Karpas-422 (cell line): ENCODE results near the gene SLC26A11. TPM values are rescaled to one million over a fixed set of nuclear protein-coding genes. Genes with fewer than 3 reads are reported as not detected.
"Not testable (repeated sequence)": the region's sequence is repeated elsewhere in the genome, so short reads cannot be mapped to it uniquely, and the experiment has no call there.

Source experiments
- DNase-seq: peaks from one replicate; pipeline ENCODE4 v3.0.0-alpha.2; 2015
- H2AFZ ChIP-seq: fragments of 200-600 bp; sonication (generic); 2 replicates; pipeline ENCODE4 v1.6.1; 2014; ENCODE audit warnings: antibody characterized with exemption, low read length, mixed read lengths
- H3K27ac ChIP-seq: fragments of 200-600 bp; sonication (generic); 2 replicates; pipeline ENCODE4 v1.5.1; 2014; ENCODE audit warnings: mild to moderate bottlenecking, low read length, moderate library complexity
- H3K27me3 ChIP-seq: fragments of 200-600 bp; sonication (generic); 2 replicates; pipeline ENCODE4 v1.6.1; 2014; ENCODE audit warnings: low read length, mixed read lengths
- H3K36me3 ChIP-seq: fragments of 200-600 bp; sonication (generic); 2 replicates; pipeline ENCODE4 v1.6.1; 2014; ENCODE audit warnings: low read length, mixed read lengths; ENCODE audit not compliant: insufficient read depth
- H3K4me1 ChIP-seq: fragments of 200-600 bp; sonication (generic); 2 replicates; pipeline ENCODE4 v1.6.1; 2014; ENCODE audit warnings: mild to moderate bottlenecking, low read length, mixed read lengths
- H3K4me2 ChIP-seq: fragments of 200-600 bp; sonication (generic); 2 replicates; pipeline ENCODE4 v1.6.1; 2014; ENCODE audit warnings: low read length, low read depth, mild to moderate bottlenecking; ENCODE audit not compliant: poor library complexity, severe bottlenecking
- H3K4me3 ChIP-seq: fragments of 200-600 bp; sonication (generic); 2 replicates; pipeline ENCODE4 v1.5.1; 2014; ENCODE audit warnings: mild to moderate bottlenecking, antibody characterized with exemption, low read length, mixed read lengths
- H3K79me2 ChIP-seq: fragments of 200-600 bp; sonication (generic); 2 replicates; pipeline ENCODE4 v1.6.1; 2014; ENCODE audit warnings: mild to moderate bottlenecking, low read length, mixed read lengths
- H3K9ac ChIP-seq: fragments of 200-600 bp; sonication (generic); 2 replicates; pipeline ENCODE4 v1.6.0; 2014; ENCODE audit warnings: low read length
- H3K9me2 ChIP-seq: fragments of 200-600 bp; sonication (generic), shearing (Covaris generic); replicated peaks from 2 replicates; pipeline ENCODE4 v1.6.0; 2014; ENCODE audit warnings: mild to moderate bottlenecking, low read length, moderate library complexity; ENCODE audit not compliant: insufficient read depth
- H3K9me3 ChIP-seq: fragments of 300-700, 200-600 bp; sonication (generic); 2 replicates; pipeline ENCODE4 v1.6.1; 2014; ENCODE audit warnings: low read length, mixed read lengths
- H4K20me1 ChIP-seq: fragments of 200-600 bp; sonication (generic); 2 replicates; pipeline ENCODE4 v1.6.1; 2014; ENCODE audit warnings: mild to moderate bottlenecking, antibody characterized with exemption, low read length, low read depth; ENCODE audit not compliant: insufficient read depth
- total RNA-seq: library from RNA; depleted of rRNA; stranded (reverse); fragments of >200 nt; shearing (Covaris generic); gene quantifications from 2 replicates; pipeline ENCODE4 v1.2.3, GENCODE V29; 2014; ENCODE audit warnings: low replicate concordance

Gene SLC26A11
- total RNA-seq, 1 experiment from 2014 or later: 7.4 TPM

DNA sequence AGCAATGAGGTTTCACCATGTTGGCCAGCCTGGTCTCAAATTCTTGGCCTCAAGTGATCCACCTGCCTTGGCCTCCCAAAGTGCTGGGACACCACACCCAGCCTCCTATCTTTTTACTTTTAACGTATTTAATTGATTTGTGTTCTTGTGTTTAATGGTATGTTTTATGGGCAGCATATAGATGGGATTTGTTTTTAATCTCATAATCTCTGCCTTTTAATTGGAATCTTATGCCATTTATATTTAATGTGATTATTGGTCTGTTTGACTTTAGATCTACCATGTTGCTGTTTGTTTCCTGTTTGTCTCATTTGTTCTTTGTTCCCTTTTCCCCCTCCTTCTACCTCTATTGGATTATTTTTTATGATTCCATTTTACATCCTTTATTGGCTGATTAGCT is 12.2 kb downstream of the SLC26A11 start:
- no peaks in the 10 kb centered on the region for H3K27me3 ChIP-seq
- DNase-seq: no peak
- peaks cover 13% of the 10 kb centered on the region for H3K9me3 ChIP-seq
- no peaks in the 10 kb centered on the region for H3K9me2 ChIP-seq
- H3K79me2 ChIP-seq: no peaks in the 10 kb centered on the region
- no peak overlapping the region for H2AFZ ChIP-seq
- H3K4me3 ChIP-seq: no peak overlapping the region
- no peaks in the 10 kb centered on the region for H4K20me1 ChIP-seq
- H3K4me1 ChIP-seq: no peaks in the 10 kb centered on the region
- no peak overlapping the region for H3K27ac ChIP-seq
- no peaks in the 10 kb centered on the region for H3K36me3 ChIP-seq
- no peak overlapping the region for H3K4me2 ChIP-seq
- no peak overlapping the region for H3K9ac ChIP-seq

DNA sequence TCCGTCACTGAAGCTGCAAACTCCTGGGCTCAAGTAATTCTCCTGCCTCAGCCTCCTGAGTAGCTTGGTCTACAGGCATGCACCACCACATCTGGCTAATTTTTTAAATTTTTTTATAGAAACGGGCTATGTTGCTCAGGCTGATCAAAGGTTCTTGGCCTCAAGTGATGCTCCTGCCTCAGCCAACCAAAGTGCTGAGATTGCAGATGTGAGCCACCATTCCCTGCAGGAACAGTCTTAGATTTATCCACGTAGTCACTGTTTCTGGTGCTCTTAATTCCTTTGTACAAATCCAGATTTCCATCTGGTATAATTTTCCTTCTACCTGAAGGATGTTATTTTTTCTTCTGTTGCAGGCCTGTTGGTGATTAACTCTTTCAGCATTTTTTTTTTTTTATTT is 13.0 kb downstream of the SLC26A11 start:
- Histone ChIP-seq H3K4me1 (no peaks in the 10 kb centered on the region), H3K27ac (no peak overlapping the region), H3K9me3 (peaks cover 13% of the 10 kb centered on the region), H3K4me3 (no peak overlapping the region), H3K27me3 (no peaks in the 10 kb centered on the region), H2AFZ (no peak overlapping the region), H3K9ac (no peak overlapping the region), H3K36me3 (no peaks in the 10 kb centered on the region), H3K79me2 (no peaks in the 10 kb centered on the region), H3K9me2 (no peaks in the 10 kb centered on the region), H4K20me1 (no peaks in the 10 kb centered on the region), H3K4me2 (no peak overlapping the region)
- DNase-seq: no peak

DNA sequence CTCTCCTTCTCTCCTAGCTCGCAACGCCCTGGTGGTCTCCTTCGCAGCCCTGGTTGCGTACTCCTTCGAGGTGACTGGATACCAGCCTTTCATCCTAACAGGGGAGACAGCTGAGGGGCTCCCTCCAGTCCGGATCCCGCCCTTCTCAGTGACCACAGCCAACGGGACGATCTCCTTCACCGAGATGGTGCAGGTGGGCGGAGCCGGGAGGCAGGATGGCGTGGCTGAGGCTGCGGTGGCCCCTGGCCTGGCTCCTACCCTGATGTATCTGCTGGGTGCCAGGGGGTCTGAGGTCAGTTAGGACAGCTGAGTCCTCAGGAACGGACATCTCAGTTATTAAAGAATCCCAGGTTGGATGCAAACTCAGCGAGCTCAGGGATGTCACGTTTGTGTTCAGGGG is 16.7 kb downstream of the SLC26A11 start:
- Histone ChIP-seq H4K20me1 (no peaks in the 10 kb centered on the region), H3K9me2 (no peaks in the 10 kb centered on the region), H3K9ac (no peak overlapping the region), H3K9me3 (peaks cover 8% of the 10 kb centered on the region), H3K4me1 (no peaks in the 10 kb centered on the region), H3K4me3 (no peak overlapping the region), H3K27ac (no peak overlapping the region), H3K27me3 (no peaks in the 10 kb centered on the region), H3K79me2 (no peaks in the 10 kb centered on the region), H3K4me2 (no peak overlapping the region), H2AFZ (no peak overlapping the region), H3K36me3 (no peaks in the 10 kb centered on the region)
- DNase-seq: no peak

DNA sequence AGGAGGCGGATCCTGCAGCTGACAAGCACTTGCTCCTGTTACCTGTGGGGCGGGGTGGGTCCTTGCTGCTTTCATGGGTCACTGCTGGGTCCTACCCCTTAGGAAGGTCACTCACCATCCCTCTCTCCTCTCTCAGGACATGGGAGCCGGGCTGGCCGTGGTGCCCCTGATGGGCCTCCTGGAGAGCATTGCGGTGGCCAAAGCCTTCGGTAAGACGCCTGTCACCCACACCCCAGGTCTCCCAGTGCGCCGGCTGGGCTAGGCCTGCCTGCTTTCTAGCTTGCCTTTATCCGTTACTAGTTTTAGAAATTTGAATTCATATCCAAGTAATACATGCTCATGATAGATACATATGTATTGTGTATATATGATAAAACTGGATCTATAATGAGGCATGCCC is 17.2 kb downstream of the SLC26A11 start:
- Histone ChIP-seq H3K4me2 (no peak overlapping the region), H3K4me1 (no peaks in the 10 kb centered on the region), H3K9me2 (no peaks in the 10 kb centered on the region), H3K79me2 (no peaks in the 10 kb centered on the region), H3K36me3 (no peaks in the 10 kb centered on the region), H3K4me3 (no peak overlapping the region), H4K20me1 (no peaks in the 10 kb centered on the region), H2AFZ (no peak overlapping the region), H3K27ac (no peak overlapping the region), H3K27me3 (no peaks in the 10 kb centered on the region), H3K9me3 (peaks cover 7% of the 10 kb centered on the region), H3K9ac (no peak overlapping the region)
- DNase-seq: no peak

DNA sequence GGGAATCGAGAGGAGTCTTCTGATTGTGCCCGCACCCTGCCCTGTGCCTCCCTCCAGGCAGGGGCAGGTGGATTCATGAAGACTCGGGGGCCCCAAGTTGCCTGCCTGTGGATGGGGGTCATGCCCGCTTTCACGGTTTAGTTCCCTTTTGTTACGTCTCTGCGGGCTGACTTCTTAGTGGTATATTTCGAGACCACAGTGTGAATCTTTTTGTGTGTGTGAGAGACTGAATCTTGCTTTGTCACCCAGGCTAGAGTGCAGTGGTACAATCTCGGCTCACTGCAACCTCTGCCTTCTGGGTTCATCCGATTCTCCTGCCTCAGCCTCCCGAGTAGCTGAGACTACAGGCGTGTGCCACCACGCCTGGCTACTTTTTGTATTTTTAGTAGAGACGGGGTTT is 22.3 kb downstream of the SLC26A11 start:
- no peaks in the 10 kb centered on the region for H4K20me1 ChIP-seq
- no peak overlapping the region for H2AFZ ChIP-seq
- H3K4me3 ChIP-seq: no peak overlapping the region
- no peak for DNase-seq
- no peak overlapping the region for H3K27ac ChIP-seq
- no peaks in the 10 kb centered on the region for H3K27me3 ChIP-seq
- H3K79me2 ChIP-seq: no peaks in the 10 kb centered on the region
- H3K4me1 ChIP-seq: no peaks in the 10 kb centered on the region
- H3K9me3 ChIP-seq: no peaks in the 10 kb centered on the region
- no peak overlapping the region for H3K4me2 ChIP-seq
- no peaks in the 10 kb centered on the region for H3K9me2 ChIP-seq
- no peak overlapping the region for H3K9ac ChIP-seq
- no peaks in the 10 kb centered on the region for H3K36me3 ChIP-seq

DNA sequence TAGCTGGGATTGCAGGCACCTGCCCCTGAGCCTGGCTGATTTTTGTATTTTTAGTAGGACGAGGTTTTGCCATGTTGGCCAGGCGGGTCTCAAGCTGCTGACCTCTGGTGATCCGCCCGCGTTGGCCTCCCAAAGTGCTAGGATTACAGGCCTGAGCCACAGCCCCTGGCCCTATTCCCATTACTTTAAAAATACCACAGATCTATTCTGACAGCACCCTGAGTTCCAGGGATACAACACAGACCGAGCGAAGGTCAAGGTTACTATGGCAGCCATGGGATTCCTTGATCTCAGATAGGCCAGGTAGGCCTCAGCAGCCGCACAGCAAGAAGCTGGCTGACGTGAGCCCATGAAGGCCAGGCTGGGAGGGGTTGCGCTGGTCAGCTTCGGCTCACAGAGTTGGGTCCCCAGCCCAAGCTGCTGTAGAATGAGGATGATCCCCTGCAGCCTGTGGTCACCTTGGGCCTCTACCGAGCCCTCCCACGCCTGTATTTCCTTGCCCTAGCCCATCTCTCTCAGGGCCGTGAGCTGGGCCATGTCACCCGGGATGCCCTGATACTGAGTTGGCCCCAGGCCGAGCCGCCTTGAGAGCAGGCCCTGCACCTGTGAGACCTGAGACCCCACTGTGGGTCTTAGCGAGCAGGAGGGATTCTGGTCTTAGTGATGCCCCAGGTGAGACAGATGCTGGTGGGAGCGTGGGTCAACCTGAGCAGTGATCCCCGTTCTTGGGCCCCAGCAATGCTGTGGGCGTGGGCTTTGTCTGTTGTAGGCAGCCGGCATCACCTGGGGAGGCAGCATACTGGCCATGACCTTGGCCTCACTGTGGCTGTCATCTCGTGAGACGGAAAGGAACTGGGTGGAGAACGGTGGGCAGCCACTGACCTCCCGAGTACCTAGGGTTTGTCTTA is 23.6 kb downstream of the SLC26A11 start:
- Histone ChIP-seq H3K9me2 (no peaks in the 10 kb centered on the region), H3K9ac (no peak overlapping the region), H3K4me2 (no peak overlapping the region), H3K27me3 (no peaks in the 10 kb centered on the region), H3K79me2 (no peaks in the 10 kb centered on the region), H4K20me1 (no peaks in the 10 kb centered on the region), H3K36me3 (no peaks in the 10 kb centered on the region), H3K27ac (no peak overlapping the region), H3K4me1 (no peaks in the 10 kb centered on the region), H3K4me3 (no peak overlapping the region), H2AFZ (no peak overlapping the region), H3K9me3 (no peaks in the 10 kb centered on the region)
- no peak for DNase-seq

DNA sequence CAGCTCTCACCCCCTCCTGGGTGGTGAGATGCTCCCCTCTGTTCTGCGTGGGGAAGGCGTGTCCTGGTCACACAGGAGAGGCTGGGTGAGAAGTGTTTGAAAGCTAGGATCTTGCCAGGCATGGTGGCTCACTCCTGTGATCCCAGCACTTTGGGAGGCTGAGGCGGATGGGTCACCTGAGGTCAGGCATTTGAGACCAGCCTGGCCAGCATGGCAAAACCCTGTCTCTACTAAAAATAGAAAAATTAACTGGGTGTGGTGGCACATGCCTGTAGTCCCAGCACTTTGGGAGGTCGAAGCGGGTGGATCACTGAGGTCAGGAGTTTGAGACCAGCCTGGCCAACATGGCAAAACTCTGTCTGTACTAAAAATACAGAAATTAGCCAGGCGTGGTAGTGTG is 24.2 kb downstream of the SLC26A11 start:
- H3K9me3 ChIP-seq, H3K9me2 ChIP-seq, H4K20me1 ChIP-seq, H3K79me2 ChIP-seq, H3K27me3 ChIP-seq, H3K9ac ChIP-seq, H3K4me1 ChIP-seq, H3K4me2 ChIP-seq, H3K36me3 ChIP-seq, DNase-seq, H2AFZ ChIP-seq, H3K4me3 ChIP-seq, H3K27ac ChIP-seq: not testable (repeated sequence)

DNA sequence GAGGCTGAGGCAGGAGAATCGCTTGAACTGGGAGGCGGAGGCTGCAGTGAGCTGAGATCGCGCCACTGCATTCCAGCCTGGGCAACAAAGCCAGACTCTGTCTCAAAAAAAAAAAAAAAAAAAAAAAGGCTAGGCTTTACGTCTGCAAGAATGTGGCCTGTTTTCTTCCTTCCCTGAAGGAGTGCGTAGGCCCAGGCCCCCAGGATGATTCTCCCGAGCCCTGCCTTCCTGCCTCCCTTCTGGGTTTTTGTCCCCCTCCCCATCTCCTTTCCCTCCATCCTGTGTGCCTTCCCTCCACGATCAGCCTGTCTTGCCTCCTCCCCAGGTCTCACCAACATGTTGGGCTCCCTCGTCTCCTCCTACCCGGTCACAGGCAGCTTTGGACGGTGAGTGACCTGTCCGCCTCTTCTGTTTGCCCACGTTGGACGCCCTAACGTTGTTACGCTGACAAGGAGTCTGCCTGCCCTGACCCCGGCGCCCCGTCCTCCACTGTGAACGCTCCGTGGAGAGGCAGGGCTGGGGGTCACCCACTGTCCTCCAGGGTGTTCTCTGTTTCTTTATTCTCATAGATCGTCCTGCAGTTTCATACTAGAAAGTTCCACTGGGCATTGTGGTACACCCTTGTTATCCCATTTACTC is 24.8 kb downstream of the SLC26A11 start:
- DNase-seq: no peak
- Histone ChIP-seq H3K9ac (no peak overlapping the region), H3K27me3 (no peaks in the 10 kb centered on the region), H3K4me2 (no peak overlapping the region), H3K4me1 (no peaks in the 10 kb centered on the region), H3K4me3 (no peak overlapping the region), H3K9me2 (no peaks in the 10 kb centered on the region), H3K9me3 (no peaks in the 10 kb centered on the region), H3K79me2 (no peaks in the 10 kb centered on the region), H3K27ac (no peak overlapping the region), H3K36me3 (no peaks in the 10 kb centered on the region), H2AFZ (no peak overlapping the region), H4K20me1 (no peaks in the 10 kb centered on the region)
